SK-N-SH treated with all-trans-retinoic acid at 6 μM for 48 hours (cell line): Measurements from ENCODE around the gene DDX25.

Experiments used
- ATAC-seq: fragments of 200-7000 bp; cut with Tn5 transposase; 3 replicates; pipeline ENCODE4 v1.9.1; 2020; ENCODE audit warnings: mild to moderate bottlenecking, moderate library complexity
- ARNTL ChIP-seq: fragments of 450-650 bp; formaldehyde crosslinking; IDR thresholded peaks from 2 replicates; pipeline ENCODE4 v1.5.0; 2020; ENCODE audit warnings: low read depth, mild to moderate bottlenecking, moderate library complexity, borderline replicate concordance
- CSDC2 ChIP-seq: fragments of 250-450 bp; sonication (Bioruptor Pico); IDR thresholded peaks from 2 replicates; pipeline ENCODE4 v1.5.0; 2020; ENCODE audit warnings: mild to moderate bottlenecking, moderate library complexity
- CSRNP3 ChIP-seq: fragments of 250-450 bp; sonication (Bioruptor Pico); IDR thresholded peaks from 2 replicates; pipeline ENCODE4 v1.5.1; 2021; ENCODE audit warnings: mild to moderate bottlenecking, moderate library complexity
- ESRRG ChIP-seq: fragments of 250-450 bp; sonication (Bioruptor Pico); IDR thresholded peaks from 2 replicates; pipeline ENCODE4 v1.6.1; 2021; ENCODE audit warnings: mild to moderate bottlenecking
- ISL1 ChIP-seq: fragments of 250-450 bp; sonication (Bioruptor Pico); IDR thresholded peaks from 2 replicates; pipeline ENCODE4 v2.1.2; 2022; ENCODE audit warnings: mild to moderate bottlenecking, moderate library complexity
- OSR1 ChIP-seq: fragments of 250-450 bp; sonication (Bioruptor Pico); IDR thresholded peaks from 2 replicates; pipeline ENCODE4 v1.8.0; 2022; ENCODE audit warnings: moderate library complexity, mild to moderate bottlenecking, inconsistent platforms
- PATZ1 ChIP-seq: fragments of 250-450 bp; sonication (Bioruptor Pico); IDR thresholded peaks from 2 replicates; pipeline ENCODE4 v1.8.0; 2020; ENCODE audit warnings: mild to moderate bottlenecking, moderate library complexity, borderline replicate concordance
- POU6F1 ChIP-seq: fragments of 250-450 bp; sonication (Bioruptor Pico); IDR thresholded peaks from 2 replicates; pipeline ENCODE4 v1.8.0; 2021; ENCODE audit warnings: low read depth, mild to moderate bottlenecking, moderate library complexity, borderline replicate concordance
- PPARA ChIP-seq: fragments of 250-450 bp; sonication (Bioruptor Pico); IDR thresholded peaks from 2 replicates; pipeline ENCODE4 v1.5.0; 2020; ENCODE audit warnings: mild to moderate bottlenecking, borderline replicate concordance
- RARB ChIP-seq: fragments of 250-450 bp; sonication (Bioruptor Pico); IDR thresholded peaks from 2 replicates; pipeline ENCODE4 v1.8.0; 2021; ENCODE audit warnings: mild to moderate bottlenecking, moderate library complexity
- TCF4 ChIP-seq: fragments of 250-450 bp; sonication (Bioruptor Pico); IDR thresholded peaks from 2 replicates; pipeline ENCODE4 v1.8.0; 2021; ENCODE audit warnings: mild to moderate bottlenecking, moderate library complexity, borderline replicate concordance
- TOX ChIP-seq: fragments of 250-450 bp; sonication (Bioruptor Pico); IDR thresholded peaks from 2 replicates; pipeline ENCODE4 v1.8.0; 2021; ENCODE audit warnings: mild to moderate bottlenecking, moderate library complexity, borderline replicate concordance
- ZNF70 ChIP-seq: fragments of 450-650 bp; formaldehyde crosslinking; IDR thresholded peaks from 2 replicates; pipeline ENCODE4 v1.5.0; 2020; ENCODE audit warnings: mild to moderate bottlenecking, moderate library complexity
- ZNF8 ChIP-seq: fragments of 450-650 bp; formaldehyde crosslinking; IDR thresholded peaks from 2 replicates; pipeline ENCODE4 v1.5.0; 2020; ENCODE audit warnings: mild to moderate bottlenecking, moderate library complexity

The DDX25 gene

DNA sequence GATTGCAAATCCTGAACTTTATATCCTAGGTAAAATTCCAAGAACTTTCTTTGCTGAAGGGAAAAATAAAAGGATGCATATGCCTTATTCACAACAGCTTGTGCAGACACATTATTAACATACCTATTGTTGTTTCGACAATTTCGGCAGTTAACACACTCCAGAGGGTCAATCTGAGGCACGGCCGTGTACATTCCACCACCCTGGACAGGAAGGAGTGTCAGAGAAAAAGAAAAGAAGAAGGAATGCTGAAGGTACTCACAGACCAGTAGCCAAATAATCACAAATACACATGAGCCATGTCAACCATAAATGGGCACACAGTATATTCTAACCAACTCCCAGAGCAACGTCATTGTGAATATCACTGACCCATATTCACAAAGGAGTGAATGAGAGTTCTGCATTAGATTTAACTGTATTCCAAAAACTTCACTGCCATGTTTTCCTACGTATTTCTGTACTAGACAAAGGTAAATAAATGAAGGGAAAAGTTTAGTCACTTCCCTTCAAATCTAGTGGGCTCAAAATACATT lies 73.9 kb downstream of the DDX25 start:
- no peak for ATAC-seq
- TF ChIP-seq OSR1 (CRISPR knock-in tag) (no peak), PPARA (no peak), ARNTL (CRISPR knock-in tag) (no peak), TCF4 (no peak), ISL1 (CRISPR knock-in tag) (no peak), ZNF70 (CRISPR knock-in tag) (no peak), ESRRG (no peak), CSDC2 (CRISPR knock-in tag) (no peak), ZNF8 (no peak), TOX (CRISPR knock-in tag) (no peak), RARB (CRISPR knock-in tag) (no peak), CSRNP3 (CRISPR knock-in tag) (no peak), POU6F1 (CRISPR knock-in tag) (no peak), PATZ1 (no peak)
